WTC11 (cell line): ENCODE data around the gene TMEM255A. TPM values are rescaled to one million over a fixed set of nuclear protein-coding genes. Genes with fewer than 3 reads are reported as not detected.
"Not testable (repeated sequence)": the region's sequence is repeated elsewhere in the genome, so short reads cannot be mapped to it uniquely, and the experiment has no call there.

Source experiments
- ATAC-seq: fragments of 200-7000 bp; cut with Tn5 transposase; 2 replicates; pipeline ENCODE4 v1.10.0; 2021; ENCODE audit warnings: mild to moderate bottlenecking, moderate library complexity
- CTCF ChIA-PET: fragments of 300-600 bp; sonication (Branson Sonifier 250); formaldehyde crosslinking; loops from one replicate; lab custom pipeline; 2021; ENCODE audit warnings: antibody characterized with exemption; lab: Charles Lee
- POLR2A ChIA-PET: fragments of 350-600 bp; sonication (Branson Sonifier 250); formaldehyde crosslinking; loops from one replicate; lab custom pipeline; 2021; ENCODE audit warnings: antibody characterized with exemption; lab: Charles Lee
- DNase-seq: peaks from one replicate; pipeline ENCODE4 v3.0.0; 2021; ENCODE audit warnings: low spot score
- H3K27ac Mint-ChIP-seq: 2 replicates; pipeline ENCODE4 v1.8.0; 2021; ENCODE audit warnings: mixed read lengths
- H3K27me3 Mint-ChIP-seq: 2 replicates; pipeline ENCODE4 v1.8.0; 2021; ENCODE audit warnings: low read depth, mild to moderate bottlenecking, moderate library complexity, mixed read lengths
- H3K36me3 Mint-ChIP-seq: 2 replicates; pipeline ENCODE4 v1.8.0; 2021; ENCODE audit warnings: mixed read lengths
- H3K4me1 Mint-ChIP-seq: 2 replicates; pipeline ENCODE4 v1.8.0; 2022; ENCODE audit warnings: mixed read lengths
- H3K4me3 Mint-ChIP-seq: 2 replicates; pipeline ENCODE4 v1.8.0; 2021; ENCODE audit warnings: mild to moderate bottlenecking, moderate library complexity, mixed read lengths
- H3K9me3 Mint-ChIP-seq: 2 replicates; pipeline ENCODE4 v1.8.0; 2021; ENCODE audit warnings: mixed read lengths
- ETV6 ChIP-seq: sonication (generic); formaldehyde crosslinking; IDR thresholded peaks from 2 replicates; pipeline ENCODE4 v1.8.1; 2022; ENCODE audit warnings: mild to moderate bottlenecking, missing genetic modification reagents
- HMGA2 ChIP-seq: fragments of 250-450 bp; sonication (Bioruptor Pico); IDR thresholded peaks from 2 replicates; pipeline ENCODE4 v1.4.0; 2021; ENCODE audit warnings: mild to moderate bottlenecking, moderate library complexity
- IRF2 ChIP-seq: sonication (generic); formaldehyde crosslinking; IDR thresholded peaks from 2 replicates; pipeline ENCODE4 v1.8.0; 2022; ENCODE audit warnings: low read depth, missing genetic modification reagents, borderline replicate concordance
- NFYB ChIP-seq: sonication (generic); formaldehyde crosslinking; conservative IDR thresholded peaks from 2 replicates; pipeline ENCODE4 v1.8.0; 2022; ENCODE audit warnings: low read depth, missing genetic modification reagents
- RELA ChIP-seq: sonication (generic); formaldehyde crosslinking; IDR thresholded peaks from 2 replicates; pipeline ENCODE4 v1.8.1; 2022; ENCODE audit warnings: missing genetic modification reagents, mild to moderate bottlenecking, borderline replicate concordance
- total RNA-seq: library from RNA; stranded (reverse); gene quantifications from 3 replicates; pipeline ENCODE4 v1.2.3, GENCODE V29; 2021
- TF ChIP-seq, protein P1 (sequence below): sonication (generic); formaldehyde crosslinking; IDR thresholded peaks from 2 replicates; pipeline ENCODE4 v1.8.1; 2022; ENCODE audit warnings: mild to moderate bottlenecking, moderate library complexity, missing genetic modification reagents
- TF ChIP-seq, protein P2 (sequence below): sonication (generic); formaldehyde crosslinking; IDR thresholded peaks from 2 replicates; pipeline ENCODE4 v1.8.1; 2023; ENCODE audit warnings: mild to moderate bottlenecking, missing genetic modification reagents
- TF ChIP-seq, protein P3 (sequence below): sonication (generic); formaldehyde crosslinking; IDR thresholded peaks from 2 replicates; pipeline ENCODE4 v1.8.0; 2023; ENCODE audit warnings: missing genetic modification reagents
- TF ChIP-seq, protein P4 (sequence below): sonication (generic); formaldehyde crosslinking; IDR thresholded peaks from 2 replicates; pipeline ENCODE4 v1.8.0; 2022; ENCODE audit warnings: missing genetic modification reagents
- TF ChIP-seq, protein P5 (sequence below): fragments of 250-450 bp; sonication (Bioruptor Pico); conservative IDR thresholded peaks from 2 replicates; pipeline ENCODE4 v1.9.0; 2021; ENCODE audit warnings: mild to moderate bottlenecking
- TF ChIP-seq, protein P6 (sequence below): sonication (generic); formaldehyde crosslinking; IDR thresholded peaks from 2 replicates; pipeline ENCODE4 v1.8.0; 2022; ENCODE audit warnings: mild to moderate bottlenecking, missing genetic modification reagents
- TF ChIP-seq, protein P7 (sequence below): sonication (generic); formaldehyde crosslinking; IDR thresholded peaks from 2 replicates; pipeline ENCODE4 v1.8.0; 2022; ENCODE audit warnings: mild to moderate bottlenecking, missing genetic modification reagents
- TF ChIP-seq, protein P8 (sequence below): sonication (generic); formaldehyde crosslinking; IDR thresholded peaks from 2 replicates; pipeline ENCODE4 v1.8.0; 2022; ENCODE audit warnings: mild to moderate bottlenecking, missing genetic modification reagents
- TF ChIP-seq, protein P9 (sequence below): sonication (generic); formaldehyde crosslinking; IDR thresholded peaks from 2 replicates; pipeline ENCODE4 v1.8.1; 2022; ENCODE audit warnings: mild to moderate bottlenecking, missing genetic modification reagents, moderate library complexity, borderline replicate concordance

TMEM255A gene
- total RNA-seq, 1 experiment from 2014 or later = 0.61 TPM

DNA sequence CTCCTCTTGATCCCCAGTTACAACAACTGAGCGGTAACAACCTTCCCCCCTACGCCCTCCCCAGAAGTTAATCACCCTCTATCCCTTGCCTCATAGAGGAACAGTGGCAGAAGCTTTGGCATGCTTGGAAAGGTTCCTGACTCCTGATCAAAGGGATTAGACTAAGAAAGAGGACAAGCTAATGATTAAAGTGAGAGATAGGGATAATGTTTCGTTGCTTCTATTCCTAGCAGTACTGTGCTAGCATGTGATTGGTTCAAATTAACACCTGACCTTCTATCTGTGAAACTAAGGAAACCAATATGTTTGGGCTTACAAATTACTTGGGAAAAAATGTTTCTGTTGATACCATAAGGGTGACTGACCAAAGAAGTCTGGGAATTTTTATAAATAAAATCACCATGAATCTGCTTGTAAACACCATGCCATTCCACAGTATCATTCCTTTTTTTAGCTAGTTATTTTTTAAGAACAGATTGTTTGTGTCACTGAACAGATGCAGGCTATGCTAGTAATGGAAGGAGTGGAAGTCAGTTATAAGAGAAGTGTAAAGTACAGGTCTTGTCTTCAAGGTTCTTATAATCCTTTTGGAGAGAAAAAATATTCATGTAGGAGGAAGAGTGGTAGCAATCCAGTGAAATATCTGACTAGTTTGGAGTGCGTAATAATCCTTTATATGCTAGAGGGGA is 39.3 kb upstream of the TMEM255A start (continued):
- no peak for TF ChIP-seq NFYB (CRISPR knock-in tag)
- TF ChIP-seq RELA = no peak
- TF ChIP-seq, protein P1, sequence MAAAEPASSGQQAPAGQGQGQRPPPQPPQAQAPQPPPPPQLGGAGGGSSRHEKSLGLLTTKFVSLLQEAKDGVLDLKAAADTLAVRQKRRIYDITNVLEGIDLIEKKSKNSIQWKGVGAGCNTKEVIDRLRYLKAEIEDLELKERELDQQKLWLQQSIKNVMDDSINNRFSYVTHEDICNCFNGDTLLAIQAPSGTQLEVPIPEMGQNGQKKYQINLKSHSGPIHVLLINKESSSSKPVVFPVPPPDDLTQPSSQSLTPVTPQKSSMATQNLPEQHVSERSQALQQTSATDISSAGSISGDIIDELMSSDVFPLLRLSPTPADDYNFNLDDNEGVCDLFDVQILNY (CRISPR knock-in tag) = no peak

DNA sequence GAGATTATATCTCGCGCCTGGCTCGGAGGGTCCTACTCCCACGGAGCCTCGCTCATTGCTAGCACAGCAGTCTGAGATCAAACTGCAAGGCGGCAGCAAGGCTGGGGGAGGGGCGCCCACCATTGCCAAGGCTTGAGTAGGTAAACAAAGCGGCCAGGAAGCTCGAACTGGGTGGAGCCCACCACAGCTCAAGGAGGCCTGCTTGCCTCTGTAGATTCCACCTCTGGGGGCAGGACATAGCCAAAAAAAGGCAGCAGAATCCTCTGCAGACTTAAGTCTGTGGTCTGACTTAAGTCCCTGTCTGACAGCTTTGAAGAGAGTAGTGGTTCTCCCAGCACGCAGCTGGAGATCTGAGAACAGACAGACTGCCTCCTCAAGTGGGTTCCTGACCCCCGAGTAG is 33.3 kb upstream of the TMEM255A start:
- H3K36me3 Mint-ChIP-seq, H3K27me3 Mint-ChIP-seq, POLR2A ChIA-PET, H3K4me1 Mint-ChIP-seq, H3K4me3 Mint-ChIP-seq, ATAC-seq, DNase-seq, H3K27ac Mint-ChIP-seq: not testable (repeated sequence)
- CTCF ChIA-PET = interaction anchor here (0.6 to 1.3 kb wide), 2 partner anchors 19 to 108 kb away, joined by 4 read pairs; no protein-coding TSS in a partner anchor
- peaks cover 20% of the 10 kb centered on the region for H3K9me3 Mint-ChIP-seq

DNA sequence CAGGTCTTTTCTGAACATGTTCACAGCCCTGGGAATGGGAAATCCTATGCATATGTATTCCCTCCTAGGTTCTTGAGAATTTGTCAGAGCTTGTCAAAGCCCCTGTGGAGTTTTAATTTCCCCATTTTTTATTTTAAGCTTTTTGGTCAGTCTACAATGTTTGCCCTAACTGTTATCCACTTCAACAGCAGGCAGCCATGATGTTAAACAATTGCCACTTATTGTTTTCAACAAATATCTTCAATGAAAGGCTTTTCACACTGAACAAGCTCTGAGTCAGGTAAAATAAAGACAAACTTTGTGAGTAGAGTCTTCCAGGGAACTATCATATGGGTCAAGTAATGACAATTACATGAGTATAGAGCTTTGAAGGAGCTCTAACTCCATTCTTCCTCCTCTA is 25.6 kb upstream of the TMEM255A start:
- H3K36me3 Mint-ChIP-seq = peaks cover 27% of the 10 kb centered on the region
- peaks cover 38% of the 10 kb centered on the region for H3K9me3 Mint-ChIP-seq
- TF ChIP-seq, protein P2, sequence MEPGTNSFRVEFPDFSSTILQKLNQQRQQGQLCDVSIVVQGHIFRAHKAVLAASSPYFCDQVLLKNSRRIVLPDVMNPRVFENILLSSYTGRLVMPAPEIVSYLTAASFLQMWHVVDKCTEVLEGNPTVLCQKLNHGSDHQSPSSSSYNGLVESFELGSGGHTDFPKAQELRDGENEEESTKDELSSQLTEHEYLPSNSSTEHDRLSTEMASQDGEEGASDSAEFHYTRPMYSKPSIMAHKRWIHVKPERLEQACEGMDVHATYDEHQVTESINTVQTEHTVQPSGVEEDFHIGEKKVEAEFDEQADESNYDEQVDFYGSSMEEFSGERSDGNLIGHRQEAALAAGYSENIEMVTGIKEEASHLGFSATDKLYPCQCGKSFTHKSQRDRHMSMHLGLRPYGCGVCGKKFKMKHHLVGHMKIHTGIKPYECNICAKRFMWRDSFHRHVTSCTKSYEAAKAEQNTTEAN (CRISPR knock-in tag) = no peak
- H3K27ac Mint-ChIP-seq = no peak overlapping the region
- H3K4me1 Mint-ChIP-seq = peaks cover 21% of the 10 kb centered on the region
- ATAC-seq = no peak
- no peak overlapping the region for H3K4me3 Mint-ChIP-seq
- DNase-seq = no peak
- no peaks in the 10 kb centered on the region; the same call in 1 of the 2 replicates for H3K27me3 Mint-ChIP-seq
- CTCF ChIA-PET = no interaction called here
- POLR2A ChIA-PET = no interaction called here

DNA sequence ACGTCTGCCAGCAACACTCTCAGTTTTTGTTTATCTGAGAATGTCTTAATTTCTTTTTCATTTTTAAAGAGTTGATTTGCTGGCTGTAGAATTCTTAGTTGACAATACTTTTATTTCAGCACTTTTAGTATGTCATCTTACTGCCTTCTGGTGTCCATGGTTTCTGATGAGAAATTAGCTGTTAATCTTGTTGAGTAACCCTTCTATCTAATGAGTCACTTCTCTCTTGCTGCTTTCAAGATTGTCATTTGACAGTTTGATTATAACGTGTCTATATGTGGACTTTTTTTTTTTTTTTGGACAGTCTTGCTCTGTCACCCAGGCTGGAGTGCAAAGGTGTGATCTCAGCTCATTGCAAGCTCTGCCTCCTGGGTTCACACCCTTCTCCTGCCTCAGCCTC is 24.0 kb upstream of the TMEM255A start:
- DNase-seq (no peak), ATAC-seq (no peak)
- no peaks in the 10 kb centered on the region; the same call in 1 of the 2 replicates for H3K27me3 Mint-ChIP-seq
- ChIA-PET POLR2A (no interaction called here), CTCF (no interaction called here)
- peaks cover 30% of the 10 kb centered on the region for H3K4me1 Mint-ChIP-seq
- no peak overlapping the region for H3K27ac Mint-ChIP-seq
- peaks cover 27% of the 10 kb centered on the region for H3K36me3 Mint-ChIP-seq
- H3K4me3 Mint-ChIP-seq = no peak overlapping the region
- H3K9me3 Mint-ChIP-seq = peaks cover 38% of the 10 kb centered on the region
- TF ChIP-seq, protein P3, sequence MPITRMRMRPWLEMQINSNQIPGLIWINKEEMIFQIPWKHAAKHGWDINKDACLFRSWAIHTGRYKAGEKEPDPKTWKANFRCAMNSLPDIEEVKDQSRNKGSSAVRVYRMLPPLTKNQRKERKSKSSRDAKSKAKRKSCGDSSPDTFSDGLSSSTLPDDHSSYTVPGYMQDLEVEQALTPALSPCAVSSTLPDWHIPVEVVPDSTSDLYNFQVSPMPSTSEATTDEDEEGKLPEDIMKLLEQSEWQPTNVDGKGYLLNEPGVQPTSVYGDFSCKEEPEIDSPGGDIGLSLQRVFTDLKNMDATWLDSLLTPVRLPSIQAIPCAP = no peak
- TF ChIP-seq, protein P4, sequence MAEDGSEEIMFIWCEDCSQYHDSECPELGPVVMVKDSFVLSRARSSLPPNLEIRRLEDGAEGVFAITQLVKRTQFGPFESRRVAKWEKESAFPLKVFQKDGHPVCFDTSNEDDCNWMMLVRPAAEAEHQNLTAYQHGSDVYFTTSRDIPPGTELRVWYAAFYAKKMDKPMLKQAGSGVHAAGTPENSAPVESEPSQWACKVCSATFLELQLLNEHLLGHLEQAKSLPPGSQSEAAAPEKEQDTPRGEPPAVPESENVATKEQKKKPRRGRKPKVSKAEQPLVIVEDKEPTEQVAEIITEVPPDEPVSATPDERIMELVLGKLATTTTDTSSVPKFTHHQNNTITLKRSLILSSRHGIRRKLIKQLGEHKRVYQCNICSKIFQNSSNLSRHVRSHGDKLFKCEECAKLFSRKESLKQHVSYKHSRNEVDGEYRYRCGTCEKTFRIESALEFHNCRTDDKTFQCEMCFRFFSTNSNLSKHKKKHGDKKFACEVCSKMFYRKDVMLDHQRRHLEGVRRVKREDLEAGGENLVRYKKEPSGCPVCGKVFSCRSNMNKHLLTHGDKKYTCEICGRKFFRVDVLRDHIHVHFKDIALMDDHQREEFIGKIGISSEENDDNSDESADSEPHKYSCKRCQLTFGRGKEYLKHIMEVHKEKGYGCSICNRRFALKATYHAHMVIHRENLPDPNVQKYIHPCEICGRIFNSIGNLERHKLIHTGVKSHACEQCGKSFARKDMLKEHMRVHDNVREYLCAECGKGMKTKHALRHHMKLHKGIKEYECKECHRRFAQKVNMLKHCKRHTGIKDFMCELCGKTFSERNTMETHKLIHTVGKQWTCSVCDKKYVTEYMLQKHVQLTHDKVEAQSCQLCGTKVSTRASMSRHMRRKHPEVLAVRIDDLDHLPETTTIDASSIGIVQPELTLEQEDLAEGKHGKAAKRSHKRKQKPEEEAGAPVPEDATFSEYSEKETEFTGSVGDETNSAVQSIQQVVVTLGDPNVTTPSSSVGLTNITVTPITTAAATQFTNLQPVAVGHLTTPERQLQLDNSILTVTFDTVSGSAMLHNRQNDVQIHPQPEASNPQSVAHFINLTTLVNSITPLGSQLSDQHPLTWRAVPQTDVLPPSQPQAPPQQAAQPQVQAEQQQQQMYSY (CRISPR knock-in tag) = no peak
- TF ChIP-seq, protein P5, sequence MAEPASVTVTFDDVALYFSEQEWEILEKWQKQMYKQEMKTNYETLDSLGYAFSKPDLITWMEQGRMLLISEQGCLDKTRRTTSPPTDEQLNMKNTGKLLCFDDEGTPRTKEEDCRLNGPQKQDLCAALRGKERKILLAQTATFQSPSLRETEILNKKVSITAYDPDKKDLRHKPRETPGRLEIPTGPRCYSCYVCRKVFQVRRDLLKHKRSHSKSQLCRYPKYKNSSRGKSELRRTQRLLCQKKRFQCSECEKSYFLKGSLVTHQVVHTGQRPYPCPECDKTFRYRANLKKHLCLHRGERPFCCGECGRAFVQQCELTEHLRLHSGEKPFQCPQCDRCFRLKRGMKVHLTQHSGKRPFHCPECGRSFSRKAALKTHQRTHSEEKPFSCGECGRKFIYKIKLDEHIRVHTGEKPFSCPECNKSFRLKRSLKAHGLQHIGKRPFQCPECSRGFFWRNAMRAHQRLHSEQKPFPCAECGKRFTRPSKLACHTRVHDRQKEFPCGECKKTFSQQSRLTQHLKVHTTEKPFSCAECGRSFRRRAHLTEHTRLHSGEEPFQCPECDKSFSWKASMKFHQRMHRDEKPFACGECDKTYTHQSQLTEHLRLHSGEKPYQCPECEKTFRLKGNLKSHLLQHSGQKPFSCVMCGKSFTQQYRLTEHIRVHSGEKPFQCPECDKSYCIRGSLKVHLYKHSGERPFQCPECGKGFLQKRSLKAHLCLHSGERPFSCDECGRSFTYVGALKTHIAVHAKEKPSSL (CRISPR knock-in tag) = no peak
- TF ChIP-seq IRF2 (CRISPR knock-in tag) (no peak), HMGA2 (CRISPR knock-in tag) (no peak), ETV6 (CRISPR knock-in tag) (no peak)
- TF ChIP-seq, protein P6, sequence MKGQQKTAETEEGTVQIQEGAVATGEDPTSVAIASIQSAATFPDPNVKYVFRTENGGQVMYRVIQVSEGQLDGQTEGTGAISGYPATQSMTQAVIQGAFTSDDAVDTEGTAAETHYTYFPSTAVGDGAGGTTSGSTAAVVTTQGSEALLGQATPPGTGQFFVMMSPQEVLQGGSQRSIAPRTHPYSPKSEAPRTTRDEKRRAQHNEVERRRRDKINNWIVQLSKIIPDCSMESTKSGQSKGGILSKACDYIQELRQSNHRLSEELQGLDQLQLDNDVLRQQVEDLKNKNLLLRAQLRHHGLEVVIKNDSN (CRISPR knock-in tag) = no peak
- TF ChIP-seq, protein P7, sequence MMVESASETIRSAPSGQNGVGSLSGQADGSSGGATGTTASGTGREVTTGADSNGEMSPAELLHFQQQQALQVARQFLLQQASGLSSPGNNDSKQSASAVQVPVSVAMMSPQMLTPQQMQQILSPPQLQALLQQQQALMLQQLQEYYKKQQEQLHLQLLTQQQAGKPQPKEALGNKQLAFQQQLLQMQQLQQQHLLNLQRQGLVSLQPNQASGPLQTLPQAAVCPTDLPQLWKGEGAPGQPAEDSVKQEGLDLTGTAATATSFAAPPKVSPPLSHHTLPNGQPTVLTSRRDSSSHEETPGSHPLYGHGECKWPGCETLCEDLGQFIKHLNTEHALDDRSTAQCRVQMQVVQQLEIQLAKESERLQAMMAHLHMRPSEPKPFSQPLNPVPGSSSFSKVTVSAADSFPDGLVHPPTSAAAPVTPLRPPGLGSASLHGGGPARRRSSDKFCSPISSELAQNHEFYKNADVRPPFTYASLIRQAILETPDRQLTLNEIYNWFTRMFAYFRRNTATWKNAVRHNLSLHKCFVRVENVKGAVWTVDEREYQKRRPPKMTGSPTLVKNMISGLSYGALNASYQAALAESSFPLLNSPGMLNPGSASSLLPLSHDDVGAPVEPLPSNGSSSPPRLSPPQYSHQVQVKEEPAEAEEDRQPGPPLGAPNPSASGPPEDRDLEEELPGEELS (CRISPR knock-in tag) = no peak
- TF ChIP-seq, protein P8, sequence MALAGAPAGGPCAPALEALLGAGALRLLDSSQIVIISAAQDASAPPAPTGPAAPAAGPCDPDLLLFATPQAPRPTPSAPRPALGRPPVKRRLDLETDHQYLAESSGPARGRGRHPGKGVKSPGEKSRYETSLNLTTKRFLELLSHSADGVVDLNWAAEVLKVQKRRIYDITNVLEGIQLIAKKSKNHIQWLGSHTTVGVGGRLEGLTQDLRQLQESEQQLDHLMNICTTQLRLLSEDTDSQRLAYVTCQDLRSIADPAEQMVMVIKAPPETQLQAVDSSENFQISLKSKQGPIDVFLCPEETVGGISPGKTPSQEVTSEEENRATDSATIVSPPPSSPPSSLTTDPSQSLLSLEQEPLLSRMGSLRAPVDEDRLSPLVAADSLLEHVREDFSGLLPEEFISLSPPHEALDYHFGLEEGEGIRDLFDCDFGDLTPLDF (CRISPR knock-in tag) = no peak
- TF ChIP-seq, protein P9, sequence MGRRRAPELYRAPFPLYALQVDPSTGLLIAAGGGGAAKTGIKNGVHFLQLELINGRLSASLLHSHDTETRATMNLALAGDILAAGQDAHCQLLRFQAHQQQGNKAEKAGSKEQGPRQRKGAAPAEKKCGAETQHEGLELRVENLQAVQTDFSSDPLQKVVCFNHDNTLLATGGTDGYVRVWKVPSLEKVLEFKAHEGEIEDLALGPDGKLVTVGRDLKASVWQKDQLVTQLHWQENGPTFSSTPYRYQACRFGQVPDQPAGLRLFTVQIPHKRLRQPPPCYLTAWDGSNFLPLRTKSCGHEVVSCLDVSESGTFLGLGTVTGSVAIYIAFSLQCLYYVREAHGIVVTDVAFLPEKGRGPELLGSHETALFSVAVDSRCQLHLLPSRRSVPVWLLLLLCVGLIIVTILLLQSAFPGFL (CRISPR knock-in tag) = no peak
